H54 (cell line): Measurements from ENCODE around the gene BOC.
A peak's percentile ranks its signal among the peaks of the same experiment; 100 is the strongest.

Experiments
- DNase-seq: peaks from one replicate; pipeline ENCODE4 v3.0.0; 2011; ENCODE audit warnings: low spot score, mixed read lengths; ENCODE audit not compliant: insufficient read length
- FAIRE-seq: peaks from 3 replicates; lab custom pipeline; 2011; peaks lifted over from hg19 to GRCh38; lab: Jason Lieb, UNC
- POLR2A ChIP-seq: IDR thresholded peaks from 2 replicates; pipeline ENCODE4 v1.6.1; 2011; ENCODE audit warnings: low read depth, mild to moderate bottlenecking, low read length

The BOC gene

GRCh38 chr3:113223475-113224281, 12.3 kb downstream of the BOC start:
- TF ChIP-seq POLR2A = no peak
- DNase-seq (no peak), FAIRE-seq (no peak)

- FAIRE-seq (no peak), DNase-seq (no peak)
- TF ChIP-seq POLR2A = no peak
Observed at GRCh38 chr3:113225286-113225685, 13.9 kb downstream of the BOC start.

- TF ChIP-seq POLR2A = no peak
- no peak for FAIRE-seq
Observed at GRCh38 chr3:113226491-113226890, 15.1 kb downstream of the BOC start.

GRCh38 chr3:113227146-113227545, 15.8 kb downstream of the BOC start:
- no peak for DNase-seq
- no peak for FAIRE-seq

More at GRCh38 chr3:113226491-113226890, 15.1 kb downstream of the BOC start:
- no peak for DNase-seq

GRCh38 chr3:113228498-113229286, 17.3 kb downstream of the BOC start:
- DNase-seq = no peak
- FAIRE-seq = no peak
- TF ChIP-seq POLR2A = no peak

More at GRCh38 chr3:113227146-113227545, 15.8 kb downstream of the BOC start:
- TF ChIP-seq POLR2A = no peak

- DNase-seq = peak; percentile 39
- TF ChIP-seq POLR2A = no peak
- peak; percentile 43 for FAIRE-seq
Observed at GRCh38 chr3:113231391-113231790, 20.0 kb downstream of the BOC start.

GRCh38 chr3:113231827-113232253, 20.5 kb downstream of the BOC start:
- peak; percentile 75 for DNase-seq
- peak; percentile 99 for FAIRE-seq
- no peak for TF ChIP-seq POLR2A

GRCh38 chr3:113232342-113232741, 21.0 kb downstream of the BOC start:
- FAIRE-seq (no peak), DNase-seq (no peak)
- no peak for TF ChIP-seq POLR2A

GRCh38 chr3:113233497-113233896, 22.1 kb downstream of the BOC start:
- DNase-seq (no peak), FAIRE-seq (no peak)
- TF ChIP-seq POLR2A = no peak

GRCh38 chr3:113234028-113234427, 22.7 kb downstream of the BOC start:
- DNase-seq (no peak), FAIRE-seq (no peak)
- TF ChIP-seq POLR2A = no peak

GRCh38 chr3:113234688-113235260, 23.4 kb downstream of the BOC start:
- DNase-seq (no peak), FAIRE-seq (no peak)
- no peak for TF ChIP-seq POLR2A

GRCh38 chr3:113238503-113238902, 27.1 kb downstream of the BOC start:
- TF ChIP-seq POLR2A = no peak
- DNase-seq (no peak), FAIRE-seq (no peak)

GRCh38 chr3:113240841-113241240, 29.5 kb downstream of the BOC start:
- no peak for FAIRE-seq
- TF ChIP-seq POLR2A = no peak

More at GRCh38 chr3:113240841-113241240, 29.5 kb downstream of the BOC start:
- no peak for DNase-seq
